ENCODE data around the gene CORO2B.
"Not testable (repeated sequence)": the region's sequence is repeated elsewhere in the genome, so short reads cannot be mapped to it uniquely, and the experiment has no call there.

DNA sequence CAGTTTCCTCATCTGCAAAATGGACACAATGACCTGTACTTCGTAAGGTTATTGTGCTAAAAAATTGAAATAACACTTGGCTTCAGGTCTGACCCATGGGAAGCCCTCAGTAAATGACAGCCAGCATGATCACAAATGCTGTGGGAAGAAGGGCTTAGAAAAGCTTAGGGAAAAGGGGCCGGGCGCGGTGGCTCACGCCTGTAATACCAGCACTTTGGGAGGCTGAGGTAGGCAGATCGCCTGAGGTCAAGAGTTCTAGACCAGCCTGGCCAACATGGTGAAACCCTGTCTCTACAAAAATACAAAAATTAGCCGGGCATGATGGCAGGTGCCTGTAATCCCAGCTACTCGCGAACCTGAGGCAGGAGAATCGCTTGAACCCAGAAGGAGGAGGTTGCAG, 102.0 kb downstream of the CORO2B start:
- not testable (repeated sequence) for TF ChIP-seq EZH2 (IDR thresholded peaks at IDR 0.05; ENCODE audit: borderline replicate concordance, low read depth, low read length, poor library complexity, severe bottlenecking); CTCF (conservative IDR thresholded peaks at IDR 0.05; ENCODE audit: low read depth, low read length)

Measured in A673 (cell line).